RWPE2 (cell line): ENCODE data around the gene FOXJ2.
"Not testable (repeated sequence)": the region's sequence is repeated elsewhere in the genome, so short reads cannot be mapped to it uniquely, and the experiment has no call there.

Source experiments
- ATAC-seq: fragments of 200-7000 bp; cut with Tn5 transposase; 3 replicates; pipeline ENCODE4 v1.9.1; 2021; ENCODE audit warnings: low read depth
- DNase-seq: peaks from one replicate; pipeline ENCODE4 v3.0.0-alpha.2; 2020; ENCODE audit warnings: low spot score
- H3K27ac ChIP-seq: fragments of 450-650 bp; 2 replicates; pipeline ENCODE4 v1.5.1; 2017; ENCODE audit warnings: mild to moderate bottlenecking; ENCODE audit not compliant: poor library complexity, severe bottlenecking
- H3K27me3 ChIP-seq: fragments of 250-450 bp; sonication (Bioruptor Pico); 2 replicates; pipeline ENCODE4 v1.5.1; 2021; ENCODE audit warnings: mild to moderate bottlenecking, moderate library complexity; ENCODE audit not compliant: insufficient read depth, poor library complexity, severe bottlenecking
- H3K36me3 ChIP-seq: fragments of 250-450 bp; sonication (Bioruptor Pico); 2 replicates; pipeline ENCODE4 v1.5.1; 2020; ENCODE audit warnings: low read depth, mild to moderate bottlenecking, moderate library complexity
- H3K4me1 ChIP-seq: fragments of 250-450 bp; sonication (Bioruptor Pico); 2 replicates; pipeline ENCODE4 v1.5.1; 2021; ENCODE audit warnings: mild to moderate bottlenecking, moderate library complexity; ENCODE audit not compliant: insufficient read depth, poor library complexity, severe bottlenecking
- H3K4me3 ChIP-seq: fragments of 250-450 bp; sonication (Bioruptor Pico); 2 replicates; pipeline ENCODE4 v1.5.1; 2021; ENCODE audit warnings: mild to moderate bottlenecking, moderate library complexity; ENCODE audit not compliant: severe bottlenecking
- H3K9me3 ChIP-seq: fragments of 250-450 bp; sonication (Bioruptor Pico); 2 replicates; pipeline ENCODE4 v1.5.1; 2021; ENCODE audit warnings: mild to moderate bottlenecking, moderate library complexity; ENCODE audit not compliant: severe bottlenecking
- TF ChIP-seq, protein P1 (sequence below): fragments of 450-650 bp; IDR thresholded peaks from one replicate; pipeline ENCODE4 v1.5.1; 2017; ENCODE audit warnings: mild to moderate bottlenecking, moderate library complexity; ENCODE audit not compliant: poor library complexity, severe bottlenecking

FOXJ2 gene

DNA sequence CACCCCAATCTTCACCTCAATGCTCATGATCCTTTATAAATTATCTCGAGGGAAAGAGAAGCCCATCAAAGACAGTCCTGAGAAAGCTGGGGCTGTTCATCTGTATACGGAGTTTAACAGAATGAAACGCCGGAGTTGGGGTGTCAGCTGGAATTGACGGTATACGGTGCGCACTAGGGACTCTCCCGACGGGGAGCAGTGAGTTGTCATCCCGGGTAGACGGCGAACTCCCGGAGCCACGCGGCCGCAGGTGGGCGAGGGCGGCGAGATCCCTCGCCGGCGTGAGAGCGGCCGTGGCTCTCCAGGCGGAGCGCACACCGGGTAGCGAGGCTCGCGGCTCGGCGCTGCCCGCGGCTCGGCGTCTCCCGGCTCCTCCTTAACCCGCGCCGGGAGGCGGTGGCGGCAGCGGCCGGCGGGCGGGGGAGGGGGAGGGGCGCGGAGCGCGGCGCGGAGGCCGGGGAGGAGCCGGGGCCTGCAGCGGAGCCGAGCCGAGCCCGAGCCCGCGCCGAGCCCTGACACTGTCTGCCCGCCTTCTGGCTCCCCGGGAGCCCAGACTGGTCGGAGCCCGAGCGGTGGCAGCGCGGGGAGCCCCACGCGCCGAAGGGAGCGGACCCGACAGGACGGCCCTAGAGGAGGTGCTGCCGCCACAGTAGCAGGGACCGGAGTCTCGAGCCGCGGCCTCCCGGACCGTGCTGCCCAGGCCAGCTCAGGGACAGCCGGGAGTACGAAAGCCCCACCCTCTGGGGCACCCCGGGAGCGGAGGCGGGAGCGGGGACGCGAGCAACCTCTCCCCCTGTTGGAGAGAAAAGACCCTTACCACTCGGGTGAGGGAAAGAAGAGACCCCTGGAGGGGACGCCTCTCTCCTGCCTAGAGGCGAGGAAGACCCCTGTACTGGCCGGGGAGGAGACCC lies at the start of gene FOXJ2:
Gene FOXJ2 (plus strand): TSS at position 475 of the 911 bp plus-strand sequence. CDS start 7,117 bp downstream, outside the sequence.
- TF ChIP-seq, protein P1, sequence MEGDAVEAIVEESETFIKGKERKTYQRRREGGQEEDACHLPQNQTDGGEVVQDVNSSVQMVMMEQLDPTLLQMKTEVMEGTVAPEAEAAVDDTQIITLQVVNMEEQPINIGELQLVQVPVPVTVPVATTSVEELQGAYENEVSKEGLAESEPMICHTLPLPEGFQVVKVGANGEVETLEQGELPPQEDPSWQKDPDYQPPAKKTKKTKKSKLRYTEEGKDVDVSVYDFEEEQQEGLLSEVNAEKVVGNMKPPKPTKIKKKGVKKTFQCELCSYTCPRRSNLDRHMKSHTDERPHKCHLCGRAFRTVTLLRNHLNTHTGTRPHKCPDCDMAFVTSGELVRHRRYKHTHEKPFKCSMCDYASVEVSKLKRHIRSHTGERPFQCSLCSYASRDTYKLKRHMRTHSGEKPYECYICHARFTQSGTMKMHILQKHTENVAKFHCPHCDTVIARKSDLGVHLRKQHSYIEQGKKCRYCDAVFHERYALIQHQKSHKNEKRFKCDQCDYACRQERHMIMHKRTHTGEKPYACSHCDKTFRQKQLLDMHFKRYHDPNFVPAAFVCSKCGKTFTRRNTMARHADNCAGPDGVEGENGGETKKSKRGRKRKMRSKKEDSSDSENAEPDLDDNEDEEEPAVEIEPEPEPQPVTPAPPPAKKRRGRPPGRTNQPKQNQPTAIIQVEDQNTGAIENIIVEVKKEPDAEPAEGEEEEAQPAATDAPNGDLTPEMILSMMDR: no peak
- DNase-seq (no peak), ATAC-seq (peak; percentile 74)
- peak within 1 kb of the TSS; percentile 39 for H3K27ac ChIP-seq
- H3K36me3 ChIP-seq: no peaks in the 10 kb centered on the region
- H3K27me3 ChIP-seq: no peaks in the 10 kb centered on the region
- H3K9me3 ChIP-seq: no peaks in the 10 kb centered on the region
- peak within 1 kb of the TSS; percentile 77 for H3K4me3 ChIP-seq
- no peaks in the 10 kb centered on the region for H3K4me1 ChIP-seq

DNA sequence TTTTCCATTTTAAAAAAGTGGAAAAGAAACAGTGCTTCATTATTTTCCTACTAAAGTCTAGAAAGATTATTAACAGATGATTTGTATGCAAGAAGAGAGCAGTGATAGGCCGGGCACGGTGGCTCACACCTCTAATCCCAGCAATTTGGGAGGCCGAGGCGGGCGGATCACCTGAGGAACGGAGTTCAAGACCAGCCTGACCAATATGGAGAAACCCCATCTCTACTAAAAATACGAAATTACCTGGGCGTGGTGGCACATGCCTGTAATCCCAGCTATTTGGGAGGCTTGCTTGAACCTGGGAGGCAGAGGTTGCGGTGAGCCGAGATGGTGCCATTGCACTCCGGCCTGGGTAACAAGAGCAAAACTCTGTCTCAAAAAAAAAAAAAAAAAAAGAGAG lies 49.5 kb upstream of the FOXJ2 start:
- not testable (repeated sequence) for H3K27me3 ChIP-seq, ATAC-seq, H3K9me3 ChIP-seq, DNase-seq, H3K36me3 ChIP-seq, H3K4me3 ChIP-seq, H3K27ac ChIP-seq, H3K4me1 ChIP-seq

DNA sequence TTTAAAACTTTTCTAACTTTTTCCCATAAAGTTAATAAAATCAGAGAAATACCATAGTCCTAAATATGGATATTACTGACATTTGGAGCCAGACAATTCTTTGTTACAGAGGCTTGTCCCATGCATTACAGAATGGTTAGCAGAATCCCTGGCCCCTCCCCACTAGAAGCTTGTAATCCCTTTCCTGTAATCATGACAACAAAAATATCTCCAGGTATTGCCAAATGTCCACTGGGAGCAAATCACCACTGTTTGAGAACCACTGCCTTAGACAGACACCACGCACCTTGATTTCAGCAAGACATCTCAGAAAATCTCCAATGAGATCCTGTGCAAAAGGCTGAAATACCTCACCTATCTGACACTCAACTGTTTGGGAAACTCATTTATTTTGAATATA lies 49.1 kb upstream of the FOXJ2 start:
- H3K36me3 ChIP-seq, DNase-seq, ATAC-seq, H3K4me1 ChIP-seq, H3K9me3 ChIP-seq, H3K27me3 ChIP-seq, H3K27ac ChIP-seq, H3K4me3 ChIP-seq: not testable (repeated sequence)

DNA sequence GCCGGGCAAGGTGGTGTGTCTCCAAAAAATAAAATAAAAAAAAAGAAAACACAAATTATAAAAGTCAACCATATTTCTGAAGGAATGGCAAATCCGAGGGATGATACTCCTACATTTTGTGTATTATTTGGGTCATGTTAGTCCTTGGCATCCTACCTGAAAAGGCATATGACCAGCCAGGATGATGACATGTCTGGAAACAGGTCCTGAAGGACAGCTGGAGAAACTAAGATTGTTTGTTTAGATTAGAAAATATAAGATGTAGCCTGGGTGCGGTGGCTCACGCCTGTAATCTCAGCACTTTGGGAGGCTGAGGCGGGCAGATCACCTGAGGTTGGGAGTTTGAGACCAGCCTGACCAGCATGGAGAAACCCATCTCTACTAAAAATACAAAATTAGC lies 47.6 kb upstream of the FOXJ2 start:
- DNase-seq: no peak
- no peak overlapping the region for H3K4me3 ChIP-seq
- TF ChIP-seq, protein P1: no peak
- no peaks in the 10 kb centered on the region for H3K36me3 ChIP-seq
- H3K9me3 ChIP-seq: no peaks in the 10 kb centered on the region
- no peaks in the 10 kb centered on the region for H3K27me3 ChIP-seq
- ATAC-seq: no peak
- no peaks in the 10 kb centered on the region for H3K4me1 ChIP-seq
- no peak overlapping the region for H3K27ac ChIP-seq

DNA sequence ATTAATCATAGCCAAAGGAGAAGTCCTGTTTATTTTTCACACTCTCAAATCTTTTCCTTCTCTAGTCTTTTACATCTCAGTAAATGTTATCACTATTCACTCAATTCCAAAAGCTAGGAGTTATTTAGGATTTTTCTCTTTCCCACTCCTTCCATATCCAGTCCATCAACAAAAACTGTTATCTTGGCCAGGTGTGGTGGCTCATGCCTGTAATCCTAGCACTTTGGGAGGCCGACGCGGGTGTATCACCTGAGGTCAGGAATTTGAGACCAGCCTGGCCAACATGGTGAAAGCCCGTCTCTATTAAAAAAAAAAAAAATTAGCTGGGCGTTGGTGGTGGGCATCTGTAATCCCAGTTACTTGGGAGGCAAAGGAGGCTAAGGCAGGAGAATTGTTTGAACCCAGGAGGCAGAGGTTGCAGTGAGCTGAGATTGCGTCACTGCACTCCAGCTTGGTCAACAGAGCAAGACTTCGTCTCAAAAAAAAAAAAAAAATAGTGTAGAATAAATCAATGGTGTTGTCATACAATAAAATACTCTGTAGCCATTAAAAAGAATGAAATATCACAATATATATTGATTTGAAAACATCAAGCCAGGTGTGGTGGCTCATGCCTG lies 46.6 kb upstream of the FOXJ2 start:
- Histone ChIP-seq H3K36me3 (no peaks in the 10 kb centered on the region), H3K4me1 (no peaks in the 10 kb centered on the region), H3K27ac (no peak overlapping the region), H3K9me3 (no peaks in the 10 kb centered on the region), H3K27me3 (no peaks in the 10 kb centered on the region), H3K4me3 (no peak overlapping the region)
- TF ChIP-seq, protein P1: no peak
- no peak for DNase-seq
- ATAC-seq: no peak
